ENCODE data around the gene PIP4P1. TPM values are rescaled to one million over a fixed set of nuclear protein-coding genes. Genes with fewer than 3 reads are reported as not detected.

Gene PIP4P1
- total RNA-seq, 4 donors from 2014 or later, result 12.2 to 23.2 (median 20.1) TPM

- Histone ChIP-seq H3K4me1 (peaks cover 0 to 1% (median 0%) of the 10 kb centered on the region in 3 donors), H3K36me3 (no peaks in the 10 kb centered on the region), H3K27ac (no peak overlapping the region), H3K9me3 (no peaks in the 10 kb centered on the region), H3K27me3 (no peaks in the 10 kb centered on the region), H3K4me3 (no peak overlapping the region)
- TF ChIP-seq POLR2AphosphoS5 (IDR thresholded peaks at IDR 0.05), result no peak
- no peak for TF ChIP-seq CTCF (IDR thresholded peaks at IDR 0.05)
- TF ChIP-seq POLR2A (IDR thresholded peaks at IDR 0.05), result no peak
- WGBS, 2 donors (ENCODE audit: low coverage in 1 of 2), result 17 to 30% methylated on average over 2 of the region's 2 CpGs
- ATAC-seq, result no peak
These were observed 36.4 kb downstream of the PIP4P1 start for GRCh38 chr14:20424851-20425250.

- Histone ChIP-seq H3K27ac (no peak overlapping the region), H3K4me3 (no peak overlapping the region), H3K9me3 (no peaks in the 10 kb centered on the region), H3K36me3 (no peaks in the 10 kb centered on the region), H3K27me3 (no peaks in the 10 kb centered on the region), H3K4me1 (no peaks in the 10 kb centered on the region)
- 20 to 54% methylated on average over 2 of the region's 2 CpGs for WGBS, 2 donors (ENCODE audit: low coverage in 1 of 2)
- ATAC-seq, result no peak
- TF ChIP-seq POLR2AphosphoS5 (IDR thresholded peaks at IDR 0.05) (no peak), POLR2A (IDR thresholded peaks at IDR 0.05) (no peak), CTCF (IDR thresholded peaks at IDR 0.05) (no peak), EP300 (IDR thresholded peaks at IDR 0.05) (no peak)
These were observed 38.3 kb downstream of the PIP4P1 start for GRCh38 chr14:20422886-20423285.

GRCh38 chr14:20421267-20421666, 40.0 kb downstream of the PIP4P1 start:
- WGBS, 2 donors (ENCODE audit: low coverage in 1 of 2), result 17 to 30% methylated on average over 2 of the region's 2 CpGs
- Histone ChIP-seq H3K27me3 (no peaks in the 10 kb centered on the region), H3K27ac (no peak overlapping the region), H3K4me1 (no peaks in the 10 kb centered on the region), H3K36me3 (no peaks in the 10 kb centered on the region), H3K9me3 (no peaks in the 10 kb centered on the region), H3K4me3 (no peak overlapping the region)
- TF ChIP-seq POLR2AphosphoS5 (IDR thresholded peaks at IDR 0.05) (no peak), EP300 (IDR thresholded peaks at IDR 0.05) (no peak), POLR2A (IDR thresholded peaks at IDR 0.05) (no peak), CTCF (IDR thresholded peaks at IDR 0.05) (no peak)
- ATAC-seq, result no peak

GRCh38 chr14:20419419-20419818, 41.8 kb downstream of the PIP4P1 start:
- WGBS, 2 donors (ENCODE audit: low coverage in 1 of 2), result no CpG with 5 or more reads among the region's 1 CpG
- no peaks in the 10 kb centered on the region for H3K9me3 ChIP-seq
- H3K4me3 ChIP-seq, result no peak overlapping the region
- H3K27me3 ChIP-seq, result no peaks in the 10 kb centered on the region
- peaks cover 0 to 9% (median 0%) of the 10 kb centered on the region in 3 donors for H3K4me1 ChIP-seq
- no peak overlapping the region for H3K27ac ChIP-seq
- H3K36me3 ChIP-seq, result no peaks in the 10 kb centered on the region
- ATAC-seq, result no peak
- no peak for TF ChIP-seq EP300 (IDR thresholded peaks at IDR 0.05)

GRCh38 chr14:20418501-20418909, 42.7 kb downstream of the PIP4P1 start:
- Histone ChIP-seq H3K4me3 (no peak overlapping the region), H3K27ac (no peak overlapping the region), H3K36me3 (no peaks in the 10 kb centered on the region), H3K27me3 (no peaks in the 10 kb centered on the region), H3K4me1 (peaks cover 0 to 16% (median 0%) of the 10 kb centered on the region in 3 donors), H3K9me3 (no peaks in the 10 kb centered on the region)
- TF ChIP-seq POLR2A (IDR thresholded peaks at IDR 0.05), result no peak
- no peak for TF ChIP-seq CTCF (IDR thresholded peaks at IDR 0.05)
- TF ChIP-seq EP300 (IDR thresholded peaks at IDR 0.05), result no peak
- no peak for ATAC-seq
- WGBS, 2 donors (ENCODE audit: low coverage in 1 of 2), result 78 to 86% methylated on average over 2 of the region's 2 CpGs

All from gastroesophageal sphincter (tissue), 4 donors.